ENCODE measurements around the gene CRYBG1.

The CRYBG1 gene

GRCh38 chr6:106490030-106490429 lies 129.5 kb downstream of the CRYBG1 start:
- no peaks in the 10 kb centered on the region for H3K4me1 ChIP-seq (ENCODE audit: insufficient read depth, low read length)
- no peak overlapping the region for H2AFZ ChIP-seq (ENCODE audit: low read depth, low read length)
- peaks cover 11% of the 10 kb centered on the region for H3K27me3 ChIP-seq (ENCODE audit: insufficient read depth, low read length)
- no peaks in the 10 kb centered on the region for H3K36me3 ChIP-seq (ENCODE audit: insufficient read depth, low read length)
- no peaks in the 10 kb centered on the region for H3K9me3 ChIP-seq (ENCODE audit: low read length)
- no peak overlapping the region for H3K4me3 ChIP-seq (ENCODE audit: low read length)

DNA sequence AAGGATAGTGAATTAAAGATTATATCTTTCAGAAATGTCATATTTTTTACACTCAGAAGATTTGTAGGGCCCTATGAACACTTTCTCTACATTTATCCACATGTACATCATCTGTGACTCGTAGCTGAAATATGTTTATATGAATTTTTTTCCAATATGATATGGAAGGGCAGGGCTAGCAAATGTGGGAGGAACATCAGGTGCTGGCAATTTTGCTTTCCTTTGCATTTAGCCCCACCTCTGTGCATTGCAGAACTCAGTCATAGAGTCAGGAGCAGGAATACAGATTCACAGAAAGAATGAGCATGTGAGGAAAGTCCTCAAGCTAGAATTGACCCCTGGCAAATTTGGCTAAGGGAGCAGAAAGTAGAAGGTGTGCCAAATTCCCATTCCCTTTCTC lies 129.9 kb downstream of the CRYBG1 start:
- H2AFZ ChIP-seq (ENCODE audit: low read depth, low read length): no peak overlapping the region
- H3K27me3 ChIP-seq (ENCODE audit: insufficient read depth, low read length): peaks cover 12% of the 10 kb centered on the region
- no peaks in the 10 kb centered on the region for H3K9me3 ChIP-seq (ENCODE audit: low read length)
- H3K4me3 ChIP-seq (ENCODE audit: low read length): no peak overlapping the region
- no peaks in the 10 kb centered on the region for H3K36me3 ChIP-seq (ENCODE audit: insufficient read depth, low read length)
- no peaks in the 10 kb centered on the region for H3K4me1 ChIP-seq (ENCODE audit: insufficient read depth, low read length)

DNA sequence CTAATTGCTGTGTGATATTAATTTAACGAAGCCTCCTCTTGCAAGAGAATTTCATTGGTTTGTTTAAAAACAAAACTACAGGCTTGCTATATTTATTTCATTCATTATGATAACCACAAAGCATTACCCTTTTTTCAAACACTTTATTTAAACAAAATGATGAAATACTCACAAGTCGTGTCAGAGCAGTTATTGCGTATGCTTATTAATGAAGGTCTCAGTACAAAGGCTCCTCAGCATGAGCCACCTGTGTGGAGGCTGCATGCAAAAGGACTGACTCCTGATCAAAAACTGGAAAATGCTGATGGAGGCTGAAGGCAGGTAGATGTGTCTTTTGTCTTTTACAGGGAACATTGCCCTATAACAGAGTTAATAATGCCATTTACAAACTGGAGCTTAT lies 130.5 kb downstream of the CRYBG1 start:
- H3K9me3 ChIP-seq (ENCODE audit: low read length): no peaks in the 10 kb centered on the region
- H2AFZ ChIP-seq (ENCODE audit: low read depth, low read length): no peak overlapping the region
- H3K4me1 ChIP-seq (ENCODE audit: insufficient read depth, low read length): no peaks in the 10 kb centered on the region
- peaks cover 12% of the 10 kb centered on the region for H3K27me3 ChIP-seq (ENCODE audit: insufficient read depth, low read length)
- no peaks in the 10 kb centered on the region for H3K36me3 ChIP-seq (ENCODE audit: insufficient read depth, low read length)
- no peak overlapping the region for H3K4me3 ChIP-seq (ENCODE audit: low read length)

- H3K27me3 ChIP-seq (ENCODE audit: insufficient read depth, low read length): peaks cover 26% of the 10 kb centered on the region
- H3K4me3 ChIP-seq (ENCODE audit: low read length): no peak overlapping the region
- no peak overlapping the region for H2AFZ ChIP-seq (ENCODE audit: low read depth, low read length)
- H3K9me3 ChIP-seq (ENCODE audit: low read length): no peaks in the 10 kb centered on the region
- H3K36me3 ChIP-seq (ENCODE audit: insufficient read depth, low read length): no peaks in the 10 kb centered on the region
- no peaks in the 10 kb centered on the region for H3K4me1 ChIP-seq (ENCODE audit: insufficient read depth, low read length)
These were observed 134.5 kb downstream of the CRYBG1 start for GRCh38 chr6:106495014-106495413.

DNA sequence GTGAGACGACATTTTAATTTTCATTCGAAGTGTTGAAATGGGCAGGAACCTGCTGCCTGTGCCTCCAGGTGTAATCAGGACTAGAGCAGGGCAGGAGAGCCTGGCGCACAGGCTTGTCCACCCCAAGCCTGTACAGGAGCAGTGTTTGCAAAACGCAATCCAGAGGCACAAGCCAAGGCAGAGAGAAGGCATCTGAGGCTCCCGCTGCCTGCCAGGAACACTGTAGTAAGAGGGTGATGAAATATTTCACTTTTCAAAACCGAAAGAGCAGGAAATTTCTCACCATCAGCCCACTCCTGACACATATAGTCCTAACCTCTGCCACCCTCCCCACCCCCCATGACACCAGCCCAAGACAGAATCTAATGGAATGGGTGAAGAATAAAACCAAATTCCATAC lies 136.3 kb downstream of the CRYBG1 start:
- Histone ChIP-seq H3K9me3 (ENCODE audit: low read length) (no peaks in the 10 kb centered on the region), H2AFZ (ENCODE audit: low read depth, low read length) (no peak overlapping the region), H3K4me1 (ENCODE audit: insufficient read depth, low read length) (no peaks in the 10 kb centered on the region), H3K36me3 (ENCODE audit: insufficient read depth, low read length) (no peaks in the 10 kb centered on the region), H3K4me3 (ENCODE audit: low read length) (no peak overlapping the region), H3K27me3 (ENCODE audit: insufficient read depth, low read length) (peaks cover 28% of the 10 kb centered on the region)

GRCh38 chr6:106501960-106502371 lies 141.4 kb downstream of the CRYBG1 start:
- Histone ChIP-seq H2AFZ (ENCODE audit: low read depth, low read length) (no peak overlapping the region), H3K4me3 (ENCODE audit: low read length) (no peak overlapping the region), H3K36me3 (ENCODE audit: insufficient read depth, low read length) (no peaks in the 10 kb centered on the region), H3K9me3 (ENCODE audit: low read length) (no peaks in the 10 kb centered on the region), H3K27me3 (ENCODE audit: insufficient read depth, low read length) (peaks cover 37% of the 10 kb centered on the region), H3K4me1 (ENCODE audit: insufficient read depth, low read length) (no peaks in the 10 kb centered on the region)

DNA sequence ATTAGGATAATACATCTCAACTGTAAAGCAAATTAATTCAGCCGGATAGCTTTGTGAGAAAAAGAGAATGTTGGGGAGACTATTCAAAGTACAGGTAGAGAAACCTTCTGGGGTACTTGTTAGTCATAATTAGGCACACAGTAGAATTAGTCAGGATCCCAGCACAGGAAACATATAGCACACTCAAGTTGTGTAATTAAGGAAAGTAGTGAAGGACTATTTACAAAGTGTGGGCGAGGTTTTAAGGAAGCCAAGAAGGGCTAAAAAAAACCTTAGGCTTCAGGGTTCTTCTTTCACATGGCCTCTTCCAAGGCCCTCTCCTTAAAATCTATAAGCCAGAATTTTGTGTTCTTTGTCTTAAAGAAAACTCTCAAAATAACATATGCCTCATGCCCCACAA lies 142.0 kb downstream of the CRYBG1 start:
- Histone ChIP-seq H3K9me3 (ENCODE audit: low read length) (no peaks in the 10 kb centered on the region), H3K27me3 (ENCODE audit: insufficient read depth, low read length) (peaks cover 37% of the 10 kb centered on the region), H3K36me3 (ENCODE audit: insufficient read depth, low read length) (no peaks in the 10 kb centered on the region), H2AFZ (ENCODE audit: low read depth, low read length) (no peak overlapping the region), H3K4me3 (ENCODE audit: low read length) (no peak overlapping the region), H3K4me1 (ENCODE audit: insufficient read depth, low read length) (no peaks in the 10 kb centered on the region)

- H2AFZ ChIP-seq (ENCODE audit: low read depth, low read length): no peak overlapping the region
- H3K4me3 ChIP-seq (ENCODE audit: low read length): no peak overlapping the region
- no peaks in the 10 kb centered on the region for H3K36me3 ChIP-seq (ENCODE audit: insufficient read depth, low read length)
- peaks cover 5% of the 10 kb centered on the region for H3K4me1 ChIP-seq (ENCODE audit: insufficient read depth, low read length)
- peaks cover 5% of the 10 kb centered on the region for H3K9me3 ChIP-seq (ENCODE audit: low read length)
- H3K27me3 ChIP-seq (ENCODE audit: insufficient read depth, low read length): peaks cover 71% of the 10 kb centered on the region
These were observed 147.8 kb downstream of the CRYBG1 start for GRCh38 chr6:106508277-106508676.

- Histone ChIP-seq H3K27me3 (ENCODE audit: insufficient read depth, low read length) (peaks cover 74% of the 10 kb centered on the region), H2AFZ (ENCODE audit: low read depth, low read length) (no peak overlapping the region), H3K36me3 (ENCODE audit: insufficient read depth, low read length) (no peaks in the 10 kb centered on the region), H3K4me1 (ENCODE audit: insufficient read depth, low read length) (peaks cover 5% of the 10 kb centered on the region), H3K9me3 (ENCODE audit: low read length) (peaks cover 5% of the 10 kb centered on the region), H3K4me3 (ENCODE audit: low read length) (no peak overlapping the region)
These were observed 148.3 kb downstream of the CRYBG1 start for GRCh38 chr6:106508834-106509233.

GRCh38 chr6:106509420-106510089 lies 149.0 kb downstream of the CRYBG1 start:
- H3K27me3 ChIP-seq (ENCODE audit: insufficient read depth, low read length): peaks cover 81% of the 10 kb centered on the region
- H3K4me3 ChIP-seq (ENCODE audit: low read length): no peak overlapping the region

GRCh38 chr6:106510090-106510970 lies 149.8 kb downstream of the CRYBG1 start:
- Histone ChIP-seq H2AFZ (ENCODE audit: low read depth, low read length) (no peak overlapping the region), H3K4me3 (ENCODE audit: low read length) (peak overlapping the region; percentile 4), H3K36me3 (ENCODE audit: insufficient read depth, low read length) (no peaks in the 10 kb centered on the region), H3K4me1 (ENCODE audit: insufficient read depth, low read length) (peaks cover 5% of the 10 kb centered on the region), H3K27me3 (ENCODE audit: insufficient read depth, low read length) (peaks cover 85% of the 10 kb centered on the region), H3K9me3 (ENCODE audit: low read length) (peaks cover 5% of the 10 kb centered on the region)

More at GRCh38 chr6:106509420-106510089, 149.0 kb downstream of the CRYBG1 start:
- Histone ChIP-seq H3K4me1 (ENCODE audit: insufficient read depth, low read length) (peaks cover 5% of the 10 kb centered on the region), H3K9me3 (ENCODE audit: low read length) (peaks cover 5% of the 10 kb centered on the region), H2AFZ (ENCODE audit: low read depth, low read length) (no peak overlapping the region), H3K36me3 (ENCODE audit: insufficient read depth, low read length) (no peaks in the 10 kb centered on the region)

GRCh38 chr6:106511288-106512047 lies 151.0 kb downstream of the CRYBG1 start:
- no peak overlapping the region for H3K4me3 ChIP-seq (ENCODE audit: low read length)
- H3K9me3 ChIP-seq (ENCODE audit: low read length): peaks cover 5% of the 10 kb centered on the region
- H3K4me1 ChIP-seq (ENCODE audit: insufficient read depth, low read length): peaks cover 5% of the 10 kb centered on the region
- no peaks in the 10 kb centered on the region for H3K36me3 ChIP-seq (ENCODE audit: insufficient read depth, low read length)
- peaks cover 81% of the 10 kb centered on the region for H3K27me3 ChIP-seq (ENCODE audit: insufficient read depth, low read length)
- peak overlapping the region; percentile 26 for H2AFZ ChIP-seq (ENCODE audit: low read depth, low read length)

Measured in neuron (in vitro differentiated cells).